HPDE6-E6E7 (cell line): ENCODE data around the gene PIGQ.

Source experiments
- DNase-seq: peaks from one replicate; pipeline ENCODE4 v3.0.0; 2011; ENCODE audit warnings: missing footprints; ENCODE audit errors: extremely low spot score

Gene PIGQ

DNA sequence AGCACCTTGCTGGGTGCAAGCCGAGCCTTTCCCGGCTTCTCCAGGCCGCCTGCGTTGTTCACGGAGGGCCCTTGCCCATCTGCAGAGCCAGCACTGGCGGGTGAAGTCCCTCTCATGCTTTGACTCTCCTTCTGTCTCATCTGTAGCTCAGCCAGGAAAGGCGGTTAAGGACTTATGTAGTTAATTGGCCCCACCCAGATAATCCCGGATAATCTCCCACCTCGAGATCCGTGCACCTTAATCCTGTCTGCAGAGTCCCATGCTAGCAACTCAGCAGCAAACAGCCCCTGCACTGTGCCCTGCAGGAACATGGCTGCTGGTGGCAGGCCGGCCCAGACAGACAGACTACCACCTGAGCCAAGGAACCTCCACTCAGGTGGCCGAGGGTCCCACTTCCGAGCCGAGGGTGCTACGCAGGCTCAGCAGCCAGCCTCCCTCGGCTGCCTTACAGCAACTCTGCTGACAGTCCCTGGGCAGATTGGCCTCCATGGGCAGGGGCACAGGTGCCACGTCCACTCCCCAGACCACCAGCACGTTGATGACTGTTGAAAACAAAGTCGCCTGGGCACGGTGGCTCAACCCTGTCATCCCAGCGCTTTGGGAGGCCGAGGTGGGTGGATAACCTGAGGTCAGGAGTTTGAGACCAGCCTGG, 37.0 kb downstream of the PIGQ start:
- no peak for DNase-seq

- no peak for DNase-seq
These were observed 38.3 kb downstream of the PIGQ start for GRCh38 chr16:608019-608418.

DNA sequence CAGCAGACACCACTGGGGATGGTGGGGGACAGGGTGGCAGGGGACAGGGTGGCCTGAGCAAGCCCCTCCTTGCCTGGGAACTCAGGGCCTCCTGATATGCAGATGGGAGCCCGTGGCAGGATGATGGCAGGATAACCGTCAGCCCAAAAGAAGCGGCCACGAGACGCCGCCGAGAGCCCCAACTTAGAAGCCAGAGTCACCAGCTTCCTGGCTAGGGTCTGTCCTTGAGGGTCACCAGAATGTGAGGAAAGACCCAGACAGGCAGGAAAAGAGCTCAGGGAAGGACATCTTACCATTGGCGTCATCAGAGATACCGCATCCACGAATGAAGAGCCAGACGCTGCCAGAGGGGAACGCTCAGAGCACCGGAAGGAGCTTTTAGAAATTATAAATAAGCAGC, 39.5 kb downstream of the PIGQ start:
- no peak for DNase-seq

DNA sequence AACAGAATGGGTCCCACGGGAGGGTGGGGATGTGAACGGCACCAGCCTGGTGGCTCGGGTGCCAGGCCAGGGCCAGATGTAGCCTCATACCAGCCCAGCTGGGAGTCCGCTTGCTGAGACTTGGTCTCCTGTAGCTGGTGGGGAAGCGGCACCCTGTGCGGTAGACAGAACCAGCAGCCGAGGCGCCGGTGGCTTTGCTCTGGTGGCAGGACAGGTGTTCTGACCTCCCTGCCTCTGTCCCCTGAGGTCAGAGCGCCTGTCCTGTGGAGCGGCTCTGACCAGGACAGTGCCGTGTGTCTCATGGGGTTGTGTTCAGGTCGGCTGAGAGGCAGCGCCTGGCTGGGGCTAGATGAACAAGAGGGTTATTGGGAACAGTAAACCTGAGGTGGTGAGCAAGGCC, 40.2 kb downstream of the PIGQ start:
- no peak for DNase-seq

- DNase-seq: no peak
These were observed 41.0 kb downstream of the PIGQ start for GRCh38 chr16:610513-611381.

- no peak for DNase-seq
These were observed 45.4 kb downstream of the PIGQ start for GRCh38 chr16:615122-615521.

DNA sequence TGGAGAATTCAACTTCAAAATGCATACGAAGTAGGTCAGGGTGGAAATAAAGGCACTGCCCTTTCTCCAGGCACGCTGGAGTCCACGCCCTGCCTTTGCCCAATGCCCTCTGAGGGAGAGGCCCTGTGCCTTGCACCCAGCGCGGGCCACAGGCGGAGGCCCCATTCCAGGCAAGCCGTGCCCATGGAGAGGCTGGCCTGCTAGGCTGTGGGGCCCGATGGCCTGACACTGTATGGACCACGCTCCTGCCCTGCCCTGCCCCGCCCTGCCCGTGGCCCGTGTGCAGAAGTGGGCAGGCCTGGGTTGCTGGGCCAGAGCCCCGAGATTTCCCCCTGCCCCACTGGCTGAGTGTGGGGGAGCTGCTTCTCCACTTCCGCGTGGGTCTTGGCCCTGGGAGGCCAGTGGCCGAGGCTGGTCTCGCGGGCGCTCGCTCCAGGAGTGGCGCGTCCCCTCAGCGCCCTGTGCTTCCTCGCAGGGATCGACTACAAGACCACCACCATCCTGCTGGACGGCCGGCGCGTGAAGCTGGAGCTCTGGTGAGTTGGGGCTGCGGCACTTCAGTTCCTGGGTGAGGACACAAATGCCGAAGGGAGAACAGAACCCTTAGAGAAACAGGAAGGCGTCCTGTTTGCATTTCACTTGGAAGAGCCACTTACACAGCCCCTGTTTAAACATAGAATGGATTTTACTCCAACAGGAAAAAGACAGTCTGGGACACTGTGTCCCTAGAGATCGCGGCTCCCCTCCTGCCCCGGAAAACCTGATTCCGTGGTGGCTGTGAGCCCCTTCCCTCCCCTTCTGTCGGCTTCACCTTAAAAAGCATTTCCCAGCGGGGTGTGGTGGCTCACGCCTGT, 47.2 kb downstream of the PIGQ start:
- DNase-seq: no peak

DNA sequence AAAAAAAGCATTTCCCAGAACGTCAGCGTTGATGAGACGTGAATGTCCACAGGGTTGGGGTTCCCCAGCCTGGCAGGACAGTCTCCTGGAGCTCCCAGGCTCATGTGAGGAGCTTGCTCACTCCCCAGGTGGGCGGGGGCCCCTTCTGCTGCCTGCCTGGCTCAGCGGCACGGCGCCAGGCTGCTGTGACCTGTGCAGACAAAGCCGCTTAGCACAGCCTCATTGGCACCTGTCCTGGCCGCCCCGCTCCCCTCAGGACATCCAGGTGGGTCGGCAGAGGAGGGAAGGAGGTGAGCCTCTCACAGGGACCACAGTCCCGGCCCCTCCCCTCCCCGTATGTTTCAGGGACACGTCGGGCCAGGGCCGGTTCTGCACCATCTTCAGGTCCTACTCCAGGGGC, 48.1 kb downstream of the PIGQ start:
- no peak for DNase-seq

DNA sequence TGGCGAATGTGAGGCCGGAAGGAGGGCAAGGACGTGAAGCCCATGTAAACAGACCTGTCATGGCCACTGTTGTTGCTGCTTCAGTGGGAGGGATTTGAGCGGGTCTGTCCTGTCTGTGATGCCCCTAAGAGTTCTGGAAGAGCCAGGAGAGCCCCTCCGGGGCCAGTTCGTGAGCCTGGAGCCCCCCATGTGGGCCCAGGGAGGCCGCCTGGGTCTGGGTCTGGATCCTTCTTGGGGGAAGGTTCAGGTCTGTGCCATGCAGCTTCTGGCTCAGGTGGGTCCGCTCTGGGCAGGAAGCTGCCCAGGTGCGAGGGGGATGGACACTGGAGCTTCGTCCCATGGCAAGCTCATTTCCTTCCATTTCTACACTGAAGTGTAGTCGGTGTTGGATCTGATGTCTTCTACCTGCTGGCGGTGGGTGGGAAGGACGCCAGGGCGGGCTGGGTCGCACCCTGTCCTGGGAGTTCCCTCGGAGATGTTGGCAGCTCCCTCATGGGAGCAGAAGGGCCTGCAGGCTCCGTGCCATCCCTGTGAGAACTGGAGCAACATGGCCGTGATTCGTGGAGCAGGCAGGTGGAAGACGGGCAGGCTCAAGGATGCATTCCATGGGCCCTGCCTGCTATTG, 49.8 kb downstream of the PIGQ start:
- DNase-seq: no peak

GRCh38 chr16:620700-621525, 51.1 kb downstream of the PIGQ start:
- DNase-seq: no peak

DNA sequence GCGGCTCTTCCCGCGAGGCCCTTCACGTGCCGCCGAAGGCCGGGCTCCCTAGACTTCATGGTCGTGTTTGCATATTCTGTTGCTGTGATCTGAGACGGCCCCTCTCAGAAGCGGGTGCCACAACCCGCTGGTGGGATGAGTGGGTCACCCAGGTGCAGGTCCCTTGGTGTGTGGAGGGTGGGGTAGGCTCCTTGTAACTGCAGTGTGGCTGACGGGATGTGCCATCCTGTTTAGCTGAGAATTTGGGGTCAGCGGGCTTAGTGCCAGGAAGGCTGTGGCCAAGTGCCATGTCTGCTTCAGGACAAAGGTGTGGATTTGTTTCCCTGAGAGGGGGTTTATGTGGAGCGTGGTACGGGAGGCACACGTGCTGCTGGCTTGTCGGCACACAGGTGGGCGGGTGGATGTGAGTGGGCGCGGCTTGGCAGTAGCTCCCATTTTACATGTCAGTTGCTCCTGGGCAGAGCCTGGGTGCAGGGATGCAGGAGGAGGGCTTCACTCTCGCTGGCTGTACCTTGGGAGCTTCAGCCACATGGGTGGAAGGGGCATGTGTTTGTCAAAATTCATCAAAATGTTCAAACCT, 51.8 kb downstream of the PIGQ start:
- no peak for DNase-seq

DNA sequence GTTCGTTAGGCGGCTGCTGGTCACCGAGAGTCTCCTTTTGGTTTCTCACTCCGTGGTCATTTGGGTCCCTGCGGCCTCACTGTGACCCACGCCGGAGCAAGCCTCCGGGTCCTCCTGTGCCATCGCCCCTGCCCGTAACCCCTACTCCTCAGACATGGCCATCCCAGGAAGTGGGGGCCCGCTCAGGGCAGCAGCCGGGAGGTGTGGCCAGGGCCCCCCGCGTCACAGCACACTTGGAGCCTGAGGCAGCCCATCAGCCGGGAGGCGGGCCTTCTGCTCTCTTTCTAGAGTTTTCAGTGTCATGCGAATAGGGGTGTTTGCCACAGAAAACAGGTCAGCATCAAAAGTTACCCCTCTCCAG, 53.1 kb downstream of the PIGQ start:
- DNase-seq: no peak

DNA sequence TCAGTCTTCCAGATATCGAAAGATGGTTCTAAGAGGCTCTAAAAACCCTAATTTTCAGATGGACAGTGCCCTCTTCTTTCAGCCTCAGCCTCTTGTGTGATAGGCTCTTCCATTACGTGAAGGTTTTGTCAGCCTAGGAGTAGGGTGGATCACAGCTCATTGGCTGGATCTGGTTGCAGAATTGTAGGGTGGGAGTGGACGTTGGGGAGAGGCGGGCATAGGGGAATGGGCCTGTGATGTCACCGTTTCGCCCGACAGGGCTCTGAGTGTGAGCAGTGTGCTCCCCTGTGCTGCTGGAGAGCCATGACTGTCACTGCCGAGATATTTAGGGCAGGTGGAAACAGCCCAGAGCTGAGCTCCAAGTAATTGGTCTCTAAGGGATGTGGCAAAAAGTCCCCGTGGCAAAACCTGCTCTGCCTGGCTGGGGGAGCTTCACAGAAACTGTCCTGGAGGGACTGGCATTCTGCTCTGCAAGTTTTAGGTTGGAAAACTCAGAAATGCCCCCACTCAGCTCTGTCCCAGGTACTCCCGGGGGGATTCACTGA, 54.8 kb downstream of the PIGQ start:
- no peak for DNase-seq

DNA sequence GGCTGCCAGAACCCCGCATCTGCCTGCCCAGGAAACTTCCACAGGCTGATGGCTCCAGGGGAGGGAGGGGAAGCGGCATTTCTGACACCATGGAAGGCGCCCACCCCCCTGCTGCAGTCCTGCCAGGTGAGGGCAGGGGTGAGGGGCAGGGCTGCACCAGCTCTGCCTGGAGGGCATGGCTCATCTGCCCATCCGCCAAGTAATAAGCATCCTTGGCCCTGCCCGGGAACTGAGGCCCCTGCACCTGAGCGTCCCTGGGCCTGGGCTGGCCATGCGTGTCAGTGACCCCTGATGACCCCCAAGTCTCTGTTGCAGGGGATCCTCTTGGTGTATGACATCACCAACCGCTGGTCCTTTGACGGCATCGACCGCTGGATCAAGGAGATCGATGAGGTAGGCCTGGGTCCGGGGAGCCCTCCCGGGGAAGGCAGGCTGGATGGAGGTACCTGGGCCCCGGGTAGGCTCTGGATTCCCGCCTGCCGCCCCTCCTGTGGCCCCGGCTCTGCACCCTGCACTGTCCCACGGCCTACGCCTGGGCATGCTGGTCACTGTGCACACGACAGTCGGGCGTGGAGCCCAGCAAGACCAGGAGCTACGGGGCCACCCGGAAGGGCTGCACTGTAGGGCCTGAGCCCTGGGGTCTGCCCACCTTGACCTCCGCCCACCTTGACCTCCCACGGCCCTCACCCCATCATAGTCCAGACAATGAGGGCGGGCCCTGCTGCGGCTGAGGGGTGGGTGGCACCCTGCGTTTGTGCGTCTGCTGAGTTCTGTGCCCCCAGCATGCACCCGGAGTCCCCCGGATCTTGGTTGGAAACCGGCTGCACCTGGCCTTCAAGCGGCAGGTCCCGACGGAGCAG, 55.6 kb downstream of the PIGQ start:
- DNase-seq: no peak

DNA sequence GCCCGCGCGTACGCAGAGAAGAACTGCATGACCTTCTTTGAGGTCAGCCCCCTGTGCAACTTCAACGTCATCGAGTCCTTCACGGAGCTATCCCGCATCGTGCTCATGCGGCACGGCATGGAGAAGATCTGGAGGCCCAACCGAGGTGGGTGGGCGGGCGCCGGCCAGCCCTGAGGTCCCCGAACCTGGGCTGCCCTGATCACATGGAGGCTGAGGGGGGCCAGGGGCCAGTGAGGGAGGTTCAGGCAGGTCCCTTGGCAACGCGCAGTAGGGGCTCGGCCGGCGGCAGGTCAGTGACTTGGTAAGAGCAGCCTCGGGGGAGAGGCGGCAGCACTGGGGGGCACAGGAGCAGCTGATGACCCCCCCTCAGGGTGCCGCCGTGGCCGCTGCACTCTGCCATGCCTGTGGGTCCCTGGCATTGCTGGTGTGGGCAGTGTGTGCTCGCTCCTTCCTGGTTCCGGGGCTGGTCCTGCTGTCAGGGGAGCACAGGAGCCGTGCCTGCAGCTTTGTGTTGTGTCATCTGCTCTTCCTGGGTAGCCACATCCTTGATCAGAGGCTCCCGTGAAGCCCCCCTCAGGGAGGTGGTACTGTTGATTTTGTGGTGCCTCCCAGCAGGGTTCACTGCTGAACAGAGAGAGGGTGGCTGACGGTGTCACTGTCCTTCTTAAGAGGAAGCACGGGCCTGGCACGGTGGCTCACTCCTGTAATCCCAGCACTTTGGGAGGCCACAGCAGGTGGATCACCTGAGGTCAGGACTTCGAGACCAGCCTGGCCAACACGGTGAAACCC, 56.4 kb downstream of the PIGQ start:
- DNase-seq: no peak

GRCh38 chr16:626787-627453, 57.2 kb downstream of the PIGQ start:
- peak; percentile 96 for DNase-seq

DNA sequence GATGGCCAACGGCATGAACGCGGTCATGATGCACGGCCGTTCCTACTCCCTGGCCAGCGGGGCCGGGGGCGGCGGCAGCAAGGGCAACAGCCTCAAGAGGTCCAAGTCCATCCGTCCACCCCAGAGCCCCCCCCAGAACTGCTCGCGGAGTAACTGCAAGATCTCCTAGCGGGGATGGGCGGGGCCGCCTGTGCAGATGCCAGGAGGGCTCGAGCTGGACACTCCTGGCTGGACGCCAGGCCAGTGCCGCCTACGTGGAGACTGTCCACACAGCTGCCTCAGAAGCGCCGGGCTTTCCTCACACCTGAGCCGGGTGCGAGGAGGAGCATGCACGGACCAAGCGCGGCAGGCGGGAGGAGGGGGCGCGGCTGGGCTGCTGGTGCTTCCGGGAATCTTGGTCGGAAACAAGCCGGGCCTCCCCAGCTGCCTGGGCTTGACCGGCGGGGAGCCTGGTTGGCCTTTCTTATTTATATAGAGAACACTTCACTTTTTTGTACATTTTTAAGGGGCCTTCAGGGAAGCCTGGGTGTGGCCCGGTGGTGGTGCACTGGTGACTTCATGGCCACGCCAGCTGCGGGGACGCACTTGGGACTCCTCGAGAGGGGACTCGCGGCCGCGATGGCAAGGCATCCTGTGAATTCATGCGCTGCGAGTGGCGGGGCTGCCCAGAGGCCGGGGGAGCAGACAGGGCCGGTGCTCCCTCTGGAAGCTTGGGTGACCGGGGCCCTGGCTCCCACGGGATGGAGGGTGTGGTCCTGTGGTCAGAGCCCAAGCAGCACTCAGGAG, 57.9 kb downstream of the PIGQ start:
- DNase-seq: no peak
